ENCODE results near the gene HTRA1. TPM values are rescaled to one million over a fixed set of nuclear protein-coding genes. Genes with fewer than 3 reads are reported as not detected.

Gene HTRA1
- total and polyA plus RNA-seq, 9 of the 15 experiments (the other 6 are each of a cell fraction or from before 2014, with no cell fraction given): 0.06 to 0.16 (median 0.13) TPM; not detected in 5

DNA sequence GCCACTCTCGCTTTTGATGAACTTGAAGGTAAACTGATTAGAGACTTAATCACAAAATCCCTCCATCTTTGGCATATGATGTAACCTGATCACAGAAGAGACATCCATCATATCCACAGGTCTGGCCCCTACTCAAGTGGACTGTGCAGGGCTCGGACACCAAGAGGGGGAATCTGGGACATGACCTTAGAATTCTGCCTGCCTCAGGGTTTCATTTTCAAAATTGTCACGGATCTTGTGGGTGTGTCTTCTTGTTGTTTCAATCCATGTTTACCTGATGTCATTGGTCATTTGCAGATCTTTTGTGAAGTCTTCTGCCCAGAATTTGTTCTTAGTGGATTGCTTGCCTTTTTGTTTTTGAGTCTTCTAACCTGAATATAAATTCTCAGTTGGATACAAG lies 12.8 kb upstream of the HTRA1 start (continued):
- TF ChIP-seq, protein P1, sequence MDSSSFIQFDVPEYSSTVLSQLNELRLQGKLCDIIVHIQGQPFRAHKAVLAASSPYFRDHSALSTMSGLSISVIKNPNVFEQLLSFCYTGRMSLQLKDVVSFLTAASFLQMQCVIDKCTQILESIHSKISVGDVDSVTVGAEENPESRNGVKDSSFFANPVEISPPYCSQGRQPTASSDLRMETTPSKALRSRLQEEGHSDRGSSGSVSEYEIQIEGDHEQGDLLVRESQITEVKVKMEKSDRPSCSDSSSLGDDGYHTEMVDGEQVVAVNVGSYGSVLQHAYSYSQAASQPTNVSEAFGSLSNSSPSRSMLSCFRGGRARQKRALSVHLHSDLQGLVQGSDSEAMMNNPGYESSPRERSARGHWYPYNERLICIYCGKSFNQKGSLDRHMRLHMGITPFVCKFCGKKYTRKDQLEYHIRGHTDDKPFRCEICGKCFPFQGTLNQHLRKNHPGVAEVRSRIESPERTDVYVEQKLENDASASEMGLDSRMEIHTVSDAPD (CRISPR knock-in tag; IDR thresholded peaks at IDR 0.05): no peak
- no peak for TF ChIP-seq SP1 (CRISPR knock-in tag; IDR thresholded peaks at IDR 0.05)
- TF ChIP-seq SUPT5H (IDR thresholded peaks at IDR 0.05): no peak

GRCh38 chr10:122449153-122449552 lies 12.2 kb upstream of the HTRA1 start:
- Histone ChIP-seq H3K79me2 (ENCODE audit: control insufficient read depth, insufficient read depth, low read length) (no peaks in the 10 kb centered on the region), H3K27ac (ENCODE audit: extremely low read depth, low read depth, low read length) (no peak overlapping the region), H3K4me1 (replicated peaks in 1 of 2; ENCODE audit: control insufficient read depth in 2 of 2, insufficient read depth in 2 of 2, low read length in 2 of 2) (no peaks in the 10 kb centered on the region), H3K27me3 (ENCODE audit: control insufficient read depth in 2 of 2, insufficient read depth in 2 of 2, low read length in 2 of 2) (no peaks in the 10 kb centered on the region), H3K9me3 (replicated peaks; ENCODE audit: control insufficient read depth, insufficient read depth, low read depth, low read length) (no peaks in the 10 kb centered on the region), H3K4me3 (no peak overlapping the region), H4K20me1 (replicated peaks; ENCODE audit: control insufficient read depth, insufficient read depth, low read length) (no peaks in the 10 kb centered on the region), H2AFZ (ENCODE audit: low read depth, low read length) (no peak overlapping the region), H3K9ac (ENCODE audit: insufficient read depth in 1 of 2, low read depth in 2 of 2, low read length in 2 of 2) (no peak overlapping the region), H3K36me3 (ENCODE audit: control insufficient read depth, insufficient read depth, low read length) (no peaks in the 10 kb centered on the region), H3K4me2 (ENCODE audit: insufficient read depth, low read length) (no peak overlapping the region), H3K9me1 (ENCODE audit: control insufficient read depth, insufficient read depth, low read length) (no peaks in the 10 kb centered on the region)
- no TSS peak for BruUV-seq (replicated peaks)
- POLR2A ChIA-PET: no interaction called here
- CTCF ChIA-PET (ENCODE audit: low intra/inter-chr PET ratio): no interaction called here
- no peak for TF ChIP-seq ZNF512 (tag; IDR thresholded peaks at IDR 0.05)
- intact Hi-C loops (cut with micrococcal nuclease): no loop called here
- WGBS (ENCODE audit: insufficient coverage, low coverage, missing lambda C conversion rate): 2% methylated on average over 4 of the region's 4 CpGs
- in situ Hi-C loops (cut with MboI): loop anchor here (25.0 kb wide), 1 partner anchor 312 kb away; no protein-coding TSS in a partner anchor
- no peak for DNase-seq (ENCODE audit: extremely low read depth in 1 of 4, low spot score in 3 of 4)
- no peak for ATAC-seq
- FAIRE-seq: no peak

Data from K562 (cell line).